ENCODE measurements around the gene DNMT3A.

DNMT3A gene

DNA sequence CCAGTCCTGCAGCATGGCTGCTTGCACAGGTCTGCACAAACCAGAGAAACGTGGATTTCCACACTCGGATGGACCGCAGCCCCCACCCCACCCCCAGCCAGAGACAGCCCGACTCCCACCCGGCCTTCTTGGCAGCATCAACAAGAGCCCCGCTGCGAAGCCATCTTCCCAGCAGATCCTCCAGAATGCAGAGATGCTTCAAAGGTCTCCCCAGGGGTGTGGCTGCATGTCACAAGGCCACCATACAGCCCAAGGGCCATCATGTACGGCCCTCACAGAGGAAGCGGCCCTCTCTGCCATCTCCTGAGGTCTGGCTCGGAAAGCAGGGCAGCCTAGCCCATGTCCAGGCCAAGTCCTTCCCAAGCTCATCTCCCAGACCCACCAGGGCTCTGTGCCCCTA, 11.5 kb downstream of the DNMT3A start:
- no peaks in the 10 kb centered on the region for H3K27me3 ChIP-seq (replicated peaks; ENCODE audit: control insufficient read depth, insufficient read depth, low read length, poor library complexity, severe bottlenecking)
- no peak overlapping the region for H3K4me3 ChIP-seq (ENCODE audit: insufficient read depth, low read depth, low read length, poor library complexity, severe bottlenecking)
- no peak for DNase-seq
- H3K36me3 ChIP-seq (ENCODE audit: control insufficient read depth, insufficient read depth, low read length): peaks cover 15% of the 10 kb centered on the region
- H3K4me1 ChIP-seq (ENCODE audit: control insufficient read depth, insufficient read depth, low read length, poor library complexity, severe bottlenecking): peaks cover 17% of the 10 kb centered on the region
- H3K9me3 ChIP-seq (ENCODE audit: control insufficient read depth, low read length): no peaks in the 10 kb centered on the region
- H3K27ac ChIP-seq (ENCODE audit: insufficient read depth, low read length, poor library complexity, severe bottlenecking): no peak overlapping the region

GRCh38 chr2:25328152-25329085, 13.3 kb downstream of the DNMT3A start:
- peaks cover 3% of the 10 kb centered on the region for H3K4me1 ChIP-seq (ENCODE audit: control insufficient read depth, insufficient read depth, low read length, poor library complexity, severe bottlenecking)
- no peak overlapping the region for H3K27ac ChIP-seq (ENCODE audit: insufficient read depth, low read length, poor library complexity, severe bottlenecking)
- H3K27me3 ChIP-seq (replicated peaks; ENCODE audit: control insufficient read depth, insufficient read depth, low read length, poor library complexity, severe bottlenecking): no peaks in the 10 kb centered on the region
- H3K9me3 ChIP-seq (ENCODE audit: control insufficient read depth, low read length): no peaks in the 10 kb centered on the region
- H3K4me3 ChIP-seq (ENCODE audit: insufficient read depth, low read depth, low read length, poor library complexity, severe bottlenecking): no peak overlapping the region
- no peak for DNase-seq
- H3K36me3 ChIP-seq (ENCODE audit: control insufficient read depth, insufficient read depth, low read length): peaks cover 15% of the 10 kb centered on the region

- Histone ChIP-seq H3K27me3 (replicated peaks; ENCODE audit: control insufficient read depth, insufficient read depth, low read length, poor library complexity, severe bottlenecking) (no peaks in the 10 kb centered on the region), H3K9me3 (ENCODE audit: control insufficient read depth, low read length) (no peaks in the 10 kb centered on the region), H3K4me3 (ENCODE audit: insufficient read depth, low read depth, low read length, poor library complexity, severe bottlenecking) (no peak overlapping the region), H3K27ac (ENCODE audit: insufficient read depth, low read length, poor library complexity, severe bottlenecking) (no peak overlapping the region), H3K36me3 (ENCODE audit: control insufficient read depth, insufficient read depth, low read length) (peaks cover 15% of the 10 kb centered on the region), H3K4me1 (ENCODE audit: control insufficient read depth, insufficient read depth, low read length, poor library complexity, severe bottlenecking) (peaks cover 3% of the 10 kb centered on the region)
- DNase-seq: no peak
Measured at GRCh38 chr2:25326326-25327013, 15.3 kb downstream of the DNMT3A start.

GRCh38 chr2:25324905-25325592, 16.7 kb downstream of the DNMT3A start:
- Histone ChIP-seq H3K4me1 (ENCODE audit: control insufficient read depth, insufficient read depth, low read length, poor library complexity, severe bottlenecking) (peaks cover 3% of the 10 kb centered on the region), H3K36me3 (ENCODE audit: control insufficient read depth, insufficient read depth, low read length) (peaks cover 15% of the 10 kb centered on the region), H3K27ac (ENCODE audit: insufficient read depth, low read length, poor library complexity, severe bottlenecking) (no peak overlapping the region), H3K9me3 (ENCODE audit: control insufficient read depth, low read length) (no peaks in the 10 kb centered on the region), H3K4me3 (ENCODE audit: insufficient read depth, low read depth, low read length, poor library complexity, severe bottlenecking) (no peak overlapping the region), H3K27me3 (replicated peaks; ENCODE audit: control insufficient read depth, insufficient read depth, low read length, poor library complexity, severe bottlenecking) (no peaks in the 10 kb centered on the region)
- no peak for DNase-seq

- Histone ChIP-seq H3K27me3 (replicated peaks; ENCODE audit: control insufficient read depth, insufficient read depth, low read length, poor library complexity, severe bottlenecking) (no peaks in the 10 kb centered on the region), H3K36me3 (ENCODE audit: control insufficient read depth, insufficient read depth, low read length) (peaks cover 15% of the 10 kb centered on the region), H3K9me3 (ENCODE audit: control insufficient read depth, low read length) (no peaks in the 10 kb centered on the region), H3K4me3 (ENCODE audit: insufficient read depth, low read depth, low read length, poor library complexity, severe bottlenecking) (no peak overlapping the region), H3K27ac (ENCODE audit: insufficient read depth, low read length, poor library complexity, severe bottlenecking) (no peak overlapping the region), H3K4me1 (ENCODE audit: control insufficient read depth, insufficient read depth, low read length, poor library complexity, severe bottlenecking) (peaks cover 3% of the 10 kb centered on the region)
- no peak for DNase-seq
Measured at GRCh38 chr2:25324251-25324650, 17.5 kb downstream of the DNMT3A start.

DNA sequence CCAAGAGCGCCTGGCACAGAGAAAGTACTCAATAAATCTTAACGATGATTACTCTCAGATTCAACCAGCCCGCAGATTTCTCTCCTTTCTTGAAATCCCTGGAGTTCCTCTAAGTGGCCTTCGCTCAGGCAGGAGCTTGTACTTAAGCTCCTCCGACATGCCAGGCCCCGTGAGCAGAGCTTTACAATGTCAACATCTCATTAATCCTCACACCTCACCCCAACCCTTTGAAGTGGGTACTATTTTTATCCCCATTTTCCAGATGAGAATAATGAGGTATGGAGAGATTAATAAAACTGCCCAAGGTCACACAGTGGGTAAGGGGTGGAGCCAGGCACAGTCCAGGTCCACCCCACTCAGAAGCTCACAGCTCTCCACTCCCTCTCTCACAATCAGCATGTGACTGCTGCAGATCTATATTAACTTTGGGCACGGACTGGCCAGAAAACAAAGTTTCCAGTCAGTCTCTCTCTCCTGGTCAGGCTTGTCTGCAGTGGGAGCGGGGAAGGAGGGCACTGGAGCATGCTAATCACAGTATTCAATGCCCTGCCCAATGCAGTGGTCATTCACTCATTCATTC, 18.0 kb downstream of the DNMT3A start:
- Histone ChIP-seq H3K4me3 (ENCODE audit: insufficient read depth, low read depth, low read length, poor library complexity, severe bottlenecking) (peak overlapping the region; percentile 48), H3K27ac (ENCODE audit: insufficient read depth, low read length, poor library complexity, severe bottlenecking) (no peak overlapping the region), H3K9me3 (ENCODE audit: control insufficient read depth, low read length) (no peaks in the 10 kb centered on the region)

DNA sequence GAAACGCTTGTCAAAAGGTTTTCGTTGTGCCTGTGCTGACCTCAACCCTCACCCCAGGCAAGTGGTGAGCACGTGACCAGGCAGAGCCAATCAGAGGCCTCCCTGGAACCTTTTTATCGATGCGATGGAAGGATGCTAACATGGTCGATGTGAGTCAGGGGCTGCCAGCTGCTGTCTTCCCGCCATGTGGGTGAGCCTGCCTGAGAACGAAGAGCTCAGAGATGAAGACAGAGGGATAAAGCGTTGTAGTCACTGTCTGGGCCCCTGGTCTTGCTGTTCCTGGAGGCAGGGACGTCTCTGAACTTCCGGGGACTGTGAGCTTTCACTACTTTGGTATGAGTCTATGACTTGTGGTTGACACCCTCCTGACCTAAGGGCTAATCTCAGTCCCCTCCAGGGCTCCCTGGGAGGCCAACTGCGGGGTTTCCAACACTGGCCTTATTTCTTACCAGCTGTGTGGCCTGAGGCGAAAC, 18.6 kb downstream of the DNMT3A start:
- peak; percentile 36 to 70 (median 63) for DNase-seq
- Histone ChIP-seq H3K27ac (ENCODE audit: insufficient read depth, low read length, poor library complexity, severe bottlenecking) (peak overlapping the region; percentile 54), H3K4me1 (ENCODE audit: control insufficient read depth, insufficient read depth, low read length, poor library complexity, severe bottlenecking) (peaks cover 3% of the 10 kb centered on the region), H3K4me3 (ENCODE audit: insufficient read depth, low read depth, low read length, poor library complexity, severe bottlenecking) (peak overlapping the region; percentile 48), H3K27me3 (replicated peaks; ENCODE audit: control insufficient read depth, insufficient read depth, low read length, poor library complexity, severe bottlenecking) (no peaks in the 10 kb centered on the region), H3K36me3 (ENCODE audit: control insufficient read depth, insufficient read depth, low read length) (peaks cover 15% of the 10 kb centered on the region), H3K9me3 (ENCODE audit: control insufficient read depth, low read length) (no peaks in the 10 kb centered on the region)

More for the DNA sequence above, 18.0 kb downstream of the DNMT3A start:
- H3K27me3 ChIP-seq (replicated peaks; ENCODE audit: control insufficient read depth, insufficient read depth, low read length, poor library complexity, severe bottlenecking): no peaks in the 10 kb centered on the region
- peaks cover 3% of the 10 kb centered on the region for H3K4me1 ChIP-seq (ENCODE audit: control insufficient read depth, insufficient read depth, low read length, poor library complexity, severe bottlenecking)
- peaks cover 15% of the 10 kb centered on the region for H3K36me3 ChIP-seq (ENCODE audit: control insufficient read depth, insufficient read depth, low read length)
- DNase-seq: no peak

DNA sequence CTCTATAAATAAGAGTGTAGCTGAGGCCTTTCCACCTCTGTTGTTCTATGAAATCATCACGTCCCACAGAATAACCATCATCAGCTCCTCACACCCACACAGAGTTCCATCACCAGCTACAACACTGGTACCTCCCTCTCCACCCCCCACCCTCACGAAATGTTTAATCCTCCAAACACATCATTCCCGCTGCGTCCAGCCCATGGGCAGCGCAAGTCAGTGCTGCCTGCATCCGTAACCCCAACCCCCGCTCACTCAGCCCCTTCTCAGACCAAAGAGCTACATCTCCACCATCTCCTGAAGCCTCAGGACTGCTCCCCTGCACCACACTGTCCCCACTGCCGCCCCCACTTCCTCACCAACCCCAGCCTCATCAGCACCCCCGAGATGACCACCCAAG, 19.4 kb downstream of the DNMT3A start:
- no peak overlapping the region for H3K27ac ChIP-seq (ENCODE audit: insufficient read depth, low read length, poor library complexity, severe bottlenecking)
- no peak for DNase-seq
- H3K4me1 ChIP-seq (ENCODE audit: control insufficient read depth, insufficient read depth, low read length, poor library complexity, severe bottlenecking): peaks cover 3% of the 10 kb centered on the region
- no peaks in the 10 kb centered on the region for H3K27me3 ChIP-seq (replicated peaks; ENCODE audit: control insufficient read depth, insufficient read depth, low read length, poor library complexity, severe bottlenecking)
- H3K4me3 ChIP-seq (ENCODE audit: insufficient read depth, low read depth, low read length, poor library complexity, severe bottlenecking): no peak overlapping the region
- peaks cover 10% of the 10 kb centered on the region for H3K36me3 ChIP-seq (ENCODE audit: control insufficient read depth, insufficient read depth, low read length)
- no peaks in the 10 kb centered on the region for H3K9me3 ChIP-seq (ENCODE audit: control insufficient read depth, low read length)

GRCh38 chr2:25320077-25320476, 21.6 kb downstream of the DNMT3A start:
- Histone ChIP-seq H3K9me3 (ENCODE audit: control insufficient read depth, low read length) (no peaks in the 10 kb centered on the region), H3K36me3 (ENCODE audit: control insufficient read depth, insufficient read depth, low read length) (no peaks in the 10 kb centered on the region), H3K27ac (ENCODE audit: insufficient read depth, low read length, poor library complexity, severe bottlenecking) (no peak overlapping the region), H3K4me1 (ENCODE audit: control insufficient read depth, insufficient read depth, low read length, poor library complexity, severe bottlenecking) (peaks cover 19% of the 10 kb centered on the region), H3K27me3 (replicated peaks; ENCODE audit: control insufficient read depth, insufficient read depth, low read length, poor library complexity, severe bottlenecking) (no peaks in the 10 kb centered on the region), H3K4me3 (ENCODE audit: insufficient read depth, low read depth, low read length, poor library complexity, severe bottlenecking) (no peak overlapping the region)
- DNase-seq: no peak
